Measurements from ENCODE around the gene DNAJA1.

GRCh38 chr9:33080534-33080933 is 55.5 kb downstream of the DNAJA1 start:
- TF ChIP-seq, protein P1, sequence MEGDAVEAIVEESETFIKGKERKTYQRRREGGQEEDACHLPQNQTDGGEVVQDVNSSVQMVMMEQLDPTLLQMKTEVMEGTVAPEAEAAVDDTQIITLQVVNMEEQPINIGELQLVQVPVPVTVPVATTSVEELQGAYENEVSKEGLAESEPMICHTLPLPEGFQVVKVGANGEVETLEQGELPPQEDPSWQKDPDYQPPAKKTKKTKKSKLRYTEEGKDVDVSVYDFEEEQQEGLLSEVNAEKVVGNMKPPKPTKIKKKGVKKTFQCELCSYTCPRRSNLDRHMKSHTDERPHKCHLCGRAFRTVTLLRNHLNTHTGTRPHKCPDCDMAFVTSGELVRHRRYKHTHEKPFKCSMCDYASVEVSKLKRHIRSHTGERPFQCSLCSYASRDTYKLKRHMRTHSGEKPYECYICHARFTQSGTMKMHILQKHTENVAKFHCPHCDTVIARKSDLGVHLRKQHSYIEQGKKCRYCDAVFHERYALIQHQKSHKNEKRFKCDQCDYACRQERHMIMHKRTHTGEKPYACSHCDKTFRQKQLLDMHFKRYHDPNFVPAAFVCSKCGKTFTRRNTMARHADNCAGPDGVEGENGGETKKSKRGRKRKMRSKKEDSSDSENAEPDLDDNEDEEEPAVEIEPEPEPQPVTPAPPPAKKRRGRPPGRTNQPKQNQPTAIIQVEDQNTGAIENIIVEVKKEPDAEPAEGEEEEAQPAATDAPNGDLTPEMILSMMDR (IDR thresholded peaks at IDR 0.05) = no peak
- no peak for TF ChIP-seq POLR2A (IDR thresholded peaks at IDR 0.05)
